NCI-H187 (cell line): ENCODE measurements around the gene SMO.
"Not testable (repeated sequence)": the region's sequence is repeated elsewhere in the genome, so short reads cannot be mapped to it uniquely, and the experiment has no call there.

Source experiments
- DNase-seq, 2 experiments: peaks; one replicate each; lab custom pipeline; 2025; lab: John Stamatoyannopoulos, UW

SMO gene

GRCh38 chr7:129209067-129209926 lies 20.9 kb downstream of the SMO start:
- DNase-seq: no peak

- peak in 1 of 2 experiments; percentile 28 for DNase-seq
These were observed 22.0 kb downstream of the SMO start for GRCh38 chr7:129210256-129210988.

- DNase-seq: no peak
These were observed 22.5 kb downstream of the SMO start for GRCh38 chr7:129210989-129211312.

GRCh38 chr7:129212126-129212525 lies 23.7 kb downstream of the SMO start:
- no peak for DNase-seq

GRCh38 chr7:129212596-129212995 lies 24.2 kb downstream of the SMO start:
- no peak for DNase-seq

GRCh38 chr7:129213828-129214227 lies 25.4 kb downstream of the SMO start:
- no peak for DNase-seq

GRCh38 chr7:129215691-129216090 lies 27.3 kb downstream of the SMO start:
- not testable (repeated sequence) for DNase-seq

- not testable (repeated sequence) for DNase-seq
These were observed 27.8 kb downstream of the SMO start for GRCh38 chr7:129216101-129216715.

- DNase-seq: not testable (repeated sequence)
These were observed 28.5 kb downstream of the SMO start for GRCh38 chr7:129216821-129217416.

GRCh38 chr7:129218514-129219062 lies 30.2 kb downstream of the SMO start:
- peak; percentile 62 to 78 for DNase-seq

- DNase-seq: not testable (repeated sequence)
These were observed 30.7 kb downstream of the SMO start for GRCh38 chr7:129219166-129219565.

GRCh38 chr7:129222064-129222463 lies 33.6 kb downstream of the SMO start:
- DNase-seq: no peak

GRCh38 chr7:129224251-129225205 lies 36.1 kb downstream of the SMO start, which contains the start of gene AHCYL2:
Gene AHCYL2, plus strand, starts transcription at chr7:129225030.
- peak; percentile 97 for DNase-seq

GRCh38 chr7:129225206-129225930 lies 36.9 kb downstream of the SMO start:
- peak in 1 of 2 experiments; percentile 73 for DNase-seq

- no peak for DNase-seq
These were observed 37.6 kb downstream of the SMO start for GRCh38 chr7:129225931-129226572.

- no peak for DNase-seq
These were observed 39.5 kb downstream of the SMO start for GRCh38 chr7:129227646-129228578.

- no peak for DNase-seq
These were observed 40.2 kb downstream of the SMO start for GRCh38 chr7:129228633-129229032.

GRCh38 chr7:129231666-129232065 lies 43.2 kb downstream of the SMO start:
- DNase-seq: no peak
